GM21737 (cell line): ENCODE measurements around the gene STX3.

Experiments
- ATAC-seq: cut with Tn5 transposase; IDR thresholded peaks from one replicate; pipeline ENCODE4 v1.9.1; 2021; ENCODE audit warnings: mild to moderate bottlenecking, moderate library complexity; ENCODE audit not compliant: unreplicated experiment

STX3 gene

DNA sequence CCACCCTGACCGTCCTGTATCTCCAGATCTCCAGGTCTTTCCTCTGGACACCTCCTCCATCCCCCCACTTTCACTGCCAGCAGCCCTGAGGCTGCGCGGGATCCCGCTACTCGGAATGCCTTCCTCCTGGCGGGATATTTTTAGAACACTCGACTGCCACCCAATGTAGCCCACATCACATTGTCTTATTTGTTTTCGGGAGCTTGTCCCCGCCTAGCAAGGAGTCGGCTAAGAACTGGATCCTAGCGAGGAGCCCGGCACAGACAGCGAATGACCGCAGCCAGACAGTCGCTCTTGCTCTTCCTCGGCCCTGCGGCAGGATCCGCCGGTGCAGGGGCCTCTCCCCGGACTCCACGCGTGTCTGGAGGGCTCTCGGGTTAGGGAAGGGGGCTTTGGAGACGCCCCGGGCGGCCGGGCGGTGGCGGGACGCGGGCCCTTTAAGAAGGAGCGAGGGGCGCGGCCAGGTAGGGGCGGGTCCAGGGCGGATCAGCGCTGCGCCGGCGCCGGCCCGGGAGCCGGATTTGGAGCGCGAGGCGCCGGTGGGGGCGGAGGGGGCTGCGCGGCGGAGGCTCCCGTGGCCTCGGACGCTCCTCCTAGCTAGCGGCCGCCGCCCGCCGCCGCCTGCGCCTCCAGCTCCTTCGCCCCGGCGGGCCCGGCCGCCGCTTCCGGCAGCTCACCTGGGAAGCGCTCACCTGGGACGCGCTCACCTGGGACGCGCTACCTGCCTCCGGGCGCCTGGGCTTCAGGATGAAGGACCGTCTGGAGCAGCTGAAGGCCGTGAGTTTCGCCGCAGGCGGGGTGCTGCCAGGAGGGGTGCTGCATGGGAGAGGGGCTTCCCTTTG, at the start of gene STX3:
STX3 (plus strand) TSS at position 518 of the 842 bp plus-strand sequence; CDS start at position 748, 230 bp downstream.
- peak; percentile 54 for ATAC-seq

DNA sequence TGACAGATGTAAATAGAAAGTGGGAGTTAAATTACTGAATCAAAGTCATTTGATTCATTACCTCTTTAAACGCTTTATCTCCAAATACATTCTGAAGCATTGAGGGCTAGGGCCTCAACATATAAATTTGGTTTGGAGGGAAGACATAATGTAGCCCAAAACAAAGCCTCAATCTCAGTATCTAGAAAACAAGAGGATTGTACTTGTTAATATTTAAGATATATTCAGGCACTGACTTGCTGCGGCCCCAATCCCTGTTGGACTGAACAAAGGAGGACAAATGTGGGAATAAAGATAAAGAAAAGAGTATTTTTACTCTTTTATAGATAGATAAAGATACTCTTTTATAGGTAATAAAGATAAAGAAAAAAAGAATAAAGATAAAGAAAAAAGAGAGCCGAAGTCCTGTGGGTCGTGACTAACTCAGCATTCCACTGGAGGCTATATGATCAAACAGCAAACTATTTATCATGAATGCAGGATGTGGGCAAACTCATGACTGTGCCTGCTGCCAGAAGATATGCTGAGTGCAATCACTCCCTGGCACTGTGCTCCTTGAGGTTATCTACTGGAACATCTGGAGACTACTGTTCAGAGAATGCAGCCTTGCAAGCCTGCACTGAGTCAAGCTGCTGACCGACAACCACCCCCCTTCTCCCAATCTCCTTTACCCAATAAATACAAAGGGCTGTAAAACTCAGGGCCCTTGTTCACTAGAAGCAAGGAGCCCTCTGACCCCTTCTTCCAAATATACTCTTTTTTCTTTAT, 48.5 kb upstream of the STX3 start:
- no peak for ATAC-seq

DNA sequence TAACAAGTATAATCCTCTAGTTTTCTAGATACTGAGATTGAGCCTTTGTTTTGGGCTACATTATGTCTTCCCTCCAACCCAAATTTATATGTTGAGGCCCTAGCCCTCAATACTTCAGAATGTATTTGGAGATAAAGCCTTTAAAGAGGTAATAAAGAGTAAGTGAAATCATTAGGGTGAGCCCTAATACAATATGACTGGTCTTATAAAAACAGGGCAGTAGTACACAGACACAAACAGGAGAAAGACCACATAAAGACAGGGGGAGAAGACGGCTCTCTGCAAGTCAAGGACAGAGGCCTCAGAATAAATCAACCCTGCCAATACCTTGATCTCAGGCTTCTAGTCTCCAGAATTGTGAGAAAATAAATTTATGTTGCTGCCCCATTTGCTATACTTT, 47.8 kb upstream of the STX3 start:
- ATAC-seq, result no peak

DNA sequence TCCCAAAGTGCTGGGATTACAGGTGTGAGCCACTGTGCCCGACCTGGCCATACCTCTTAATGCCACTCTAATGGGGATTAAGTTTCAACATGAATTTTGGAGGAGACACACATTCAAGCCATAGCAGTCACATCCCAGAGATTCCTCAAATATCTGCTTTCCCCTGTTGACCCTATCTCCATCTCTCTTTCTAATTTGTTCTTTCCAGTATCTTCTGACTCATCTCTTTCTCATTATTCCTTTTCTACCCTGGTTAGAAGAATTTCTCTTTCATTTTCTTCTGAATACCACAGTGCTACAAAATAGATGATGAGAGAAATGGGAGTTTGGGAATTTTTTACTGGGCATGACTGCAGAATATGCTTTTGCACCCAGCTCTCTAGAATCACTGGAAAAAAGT, 46.6 kb upstream of the STX3 start:
- ATAC-seq, result no peak

DNA sequence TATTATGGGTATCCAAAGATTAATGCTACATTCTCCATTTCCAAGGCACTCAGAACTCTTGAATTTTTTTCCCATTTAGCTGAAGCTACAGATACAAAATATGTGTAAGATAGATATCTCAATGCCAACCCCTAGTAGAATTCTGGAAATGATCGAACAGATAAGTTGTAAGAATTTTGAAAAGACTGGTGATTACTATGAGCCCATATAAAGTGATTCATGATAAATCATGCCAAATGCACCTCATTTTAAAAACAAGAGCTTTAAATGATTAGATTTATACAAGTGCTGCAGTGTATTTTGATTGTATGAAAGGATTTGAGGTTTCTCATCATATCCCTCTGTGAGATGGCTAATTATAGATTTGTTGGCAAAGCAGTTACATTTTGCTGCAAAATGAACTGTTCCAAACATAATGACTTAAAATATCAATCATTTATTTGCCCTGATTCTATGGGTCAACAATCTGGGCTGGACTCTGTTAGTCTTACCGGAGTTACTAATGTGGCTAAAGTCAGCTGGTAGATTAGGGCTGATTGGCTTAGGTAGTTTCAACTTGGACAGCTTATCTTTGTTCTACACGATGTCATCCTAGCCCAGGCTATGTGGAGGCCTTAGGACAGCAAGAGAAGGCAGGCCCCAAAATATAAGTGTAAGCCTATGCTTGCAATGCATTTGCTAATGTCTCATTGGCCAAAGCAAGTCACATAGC, 44.9 kb upstream of the STX3 start:
- no peak for ATAC-seq

DNA sequence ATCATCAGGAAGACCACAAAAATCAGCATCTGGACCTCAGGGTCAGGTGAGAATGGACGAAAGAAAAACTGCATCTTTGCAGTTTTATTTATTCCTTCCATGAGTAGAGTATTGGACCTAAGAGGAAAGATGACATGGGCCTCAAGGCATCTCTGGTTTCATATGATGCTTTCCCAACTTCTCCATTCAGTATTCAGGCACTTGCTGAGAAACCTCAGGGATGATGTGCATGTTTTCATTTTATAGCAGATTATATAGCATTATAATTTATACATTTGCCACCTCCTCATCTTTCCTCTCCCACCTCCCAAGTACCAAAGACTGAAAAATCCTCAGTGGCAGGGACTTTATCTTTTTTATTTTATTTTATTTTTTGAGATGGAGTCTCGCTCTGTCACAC, 41.4 kb upstream of the STX3 start, which contains the start of gene OR10V1:
OR10V1 (minus strand) TSS at position 101 of the 400 bp plus-strand sequence; CDS start at position 101, 0 bp downstream.
- no peak for ATAC-seq

DNA sequence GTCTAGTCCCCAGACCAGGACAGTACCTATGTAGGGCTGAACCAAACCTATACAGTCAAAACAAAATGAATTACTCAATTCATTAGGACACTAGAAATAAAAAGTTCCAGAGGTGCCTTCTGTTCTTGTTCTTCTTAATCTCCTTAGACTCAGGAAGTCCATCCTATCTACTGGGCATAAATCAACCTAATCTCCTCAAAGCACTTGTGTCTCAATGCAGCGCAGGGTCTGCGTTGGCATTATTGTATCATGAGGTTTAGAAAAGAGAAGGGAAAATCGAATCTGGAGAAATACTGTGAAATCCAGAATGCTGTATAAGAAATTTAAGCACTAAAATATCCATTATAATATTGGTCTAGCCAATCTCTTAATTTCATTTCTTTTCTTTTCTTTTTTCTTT, 39.1 kb upstream of the STX3 start:
- ATAC-seq, result no peak

DNA sequence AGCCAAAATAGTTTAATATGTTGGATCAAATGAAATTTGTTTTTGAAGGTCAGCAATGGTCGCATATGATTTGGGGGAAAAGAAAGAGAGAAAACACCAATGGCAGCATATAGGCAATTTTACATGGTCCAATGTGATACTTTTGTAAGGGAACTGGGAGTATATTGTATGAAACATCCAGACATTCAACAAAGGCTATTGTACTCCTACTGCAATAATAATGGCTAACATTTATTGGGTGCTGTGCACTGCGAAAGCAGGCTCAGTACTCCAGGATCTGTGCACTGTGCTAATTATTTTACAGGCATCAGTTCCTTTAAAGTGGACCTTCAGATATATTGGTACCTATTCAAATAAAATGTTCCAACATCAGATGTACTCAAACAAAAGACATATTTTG, 35.6 kb upstream of the STX3 start:
- ATAC-seq, result no peak

DNA sequence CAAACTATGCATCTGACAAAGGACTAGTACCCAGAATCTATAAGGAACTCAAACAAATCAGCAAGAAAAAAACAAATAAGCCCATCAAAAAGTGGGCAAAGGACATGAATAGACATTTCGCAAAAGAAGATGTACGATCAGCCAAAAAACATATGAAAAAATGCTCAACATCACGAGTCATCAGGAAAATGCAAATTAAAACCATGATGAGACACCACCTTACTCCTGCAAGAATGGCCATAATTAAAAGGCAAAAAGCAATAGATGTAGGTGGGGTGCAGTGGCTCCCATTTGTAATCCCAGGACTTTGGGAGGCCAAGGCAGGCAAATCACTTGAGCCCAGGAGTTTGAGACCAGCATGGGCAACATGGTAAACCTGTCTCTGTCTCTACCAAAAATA, 31.1 kb upstream of the STX3 start:
- ATAC-seq, result no peak

DNA sequence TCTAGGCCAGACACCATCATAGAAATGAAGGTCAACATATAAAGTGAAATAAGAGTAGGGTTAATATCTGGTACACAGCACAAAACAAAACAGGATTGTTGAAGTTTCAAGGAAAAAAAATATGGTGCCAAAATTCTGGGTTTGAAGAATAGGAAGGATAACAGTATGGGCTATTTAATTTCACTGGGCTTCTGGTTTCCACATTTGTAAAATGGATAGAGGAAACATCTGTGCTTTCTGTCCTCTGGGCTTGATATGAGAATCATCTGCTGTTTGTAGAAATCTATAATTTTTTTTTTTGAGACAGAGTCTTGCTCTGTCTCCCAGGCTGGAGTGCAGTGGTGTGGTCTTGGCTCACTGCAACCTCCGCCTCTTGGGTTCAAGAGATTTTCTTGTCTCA, 27.8 kb upstream of the STX3 start:
- no peak for ATAC-seq

DNA sequence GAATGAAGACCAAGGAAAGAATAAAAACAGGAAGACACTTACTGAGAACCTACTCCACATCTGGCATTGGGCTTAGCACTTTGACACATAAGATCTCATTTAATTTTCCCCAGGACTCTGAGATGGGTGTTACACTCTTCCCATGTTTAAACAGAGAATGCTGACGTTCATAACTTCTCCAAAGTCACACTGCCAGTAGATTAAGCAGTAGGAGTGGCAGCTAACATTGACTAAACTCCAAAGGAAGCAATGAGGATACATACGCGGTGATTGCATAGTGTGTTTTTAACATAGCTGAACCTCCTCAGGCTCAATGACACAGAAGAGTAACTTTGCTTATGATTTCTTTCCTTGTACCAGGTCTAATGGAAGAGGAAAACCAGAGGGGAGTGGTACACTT, 27.0 kb upstream of the STX3 start:
- no peak for ATAC-seq

DNA sequence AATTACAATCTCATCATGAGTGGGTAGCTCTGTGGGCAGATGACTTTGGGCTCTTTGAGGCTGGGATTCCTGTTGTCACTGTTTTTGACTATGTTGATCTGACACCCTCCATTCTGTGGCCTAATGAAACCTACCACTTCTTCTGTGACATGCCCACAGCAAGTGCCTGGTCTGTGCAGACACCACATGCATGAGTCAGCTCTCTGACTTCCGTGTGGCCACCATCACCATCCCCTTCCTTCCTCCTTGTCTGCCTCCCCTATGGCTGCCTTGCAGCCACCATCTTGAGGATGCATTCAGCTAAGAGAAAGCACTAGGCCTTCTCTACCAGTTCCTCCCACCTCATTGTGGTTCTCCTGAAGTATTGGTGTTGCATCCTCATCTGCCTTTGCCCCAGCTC, 26.3 kb upstream of the STX3 start:
- ATAC-seq, result no peak

DNA sequence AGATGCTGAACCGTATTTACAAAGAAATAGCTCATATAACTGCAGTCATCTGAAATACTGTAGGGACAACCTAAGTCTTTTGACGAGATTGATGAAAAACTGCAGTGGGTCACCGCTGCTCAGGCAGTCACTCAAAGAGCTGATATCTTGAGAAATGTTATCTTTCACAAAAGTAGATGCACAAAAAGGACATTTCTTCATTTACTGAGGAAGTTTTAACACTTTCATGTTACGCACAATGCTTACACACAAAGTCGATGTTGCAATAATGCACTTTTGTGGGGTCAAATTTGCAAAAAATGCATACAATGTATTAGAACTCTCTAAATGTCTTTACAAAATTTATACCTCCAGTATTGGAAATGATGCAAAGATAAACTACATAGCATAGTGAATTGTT, 25.3 kb upstream of the STX3 start:
- ATAC-seq, result no peak

DNA sequence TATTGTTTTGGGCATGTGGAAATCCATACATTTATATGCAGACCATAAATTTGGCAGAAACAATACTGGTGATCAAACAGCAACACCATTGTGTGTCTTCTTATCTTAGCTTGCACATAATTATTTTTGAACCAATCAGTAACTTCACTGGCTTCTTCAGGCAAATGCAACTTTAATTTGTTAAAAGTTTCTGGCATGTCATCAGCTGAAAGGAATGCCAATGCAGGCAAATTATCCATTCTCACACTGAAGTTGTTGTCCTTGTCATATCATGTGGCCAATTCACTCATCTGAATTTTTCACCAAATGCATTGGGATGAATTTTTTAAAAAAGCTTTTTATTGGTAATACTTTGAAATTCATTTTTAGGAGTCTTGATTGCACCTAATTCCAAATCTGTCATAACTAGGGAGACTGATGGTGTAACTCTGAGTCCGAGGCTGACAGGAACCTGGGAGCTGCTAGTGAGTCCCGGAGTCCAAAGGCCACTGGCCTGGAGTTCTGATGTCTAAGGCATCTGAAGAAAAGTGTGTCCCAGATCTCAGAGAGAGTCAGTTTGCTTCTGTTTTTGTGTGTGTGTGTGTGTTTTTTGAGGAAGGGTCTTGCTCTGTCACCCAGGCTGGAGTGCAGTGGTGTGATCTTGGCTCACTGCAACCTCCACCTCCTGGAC, 24.1 kb upstream of the STX3 start:
- ATAC-seq, result no peak

DNA sequence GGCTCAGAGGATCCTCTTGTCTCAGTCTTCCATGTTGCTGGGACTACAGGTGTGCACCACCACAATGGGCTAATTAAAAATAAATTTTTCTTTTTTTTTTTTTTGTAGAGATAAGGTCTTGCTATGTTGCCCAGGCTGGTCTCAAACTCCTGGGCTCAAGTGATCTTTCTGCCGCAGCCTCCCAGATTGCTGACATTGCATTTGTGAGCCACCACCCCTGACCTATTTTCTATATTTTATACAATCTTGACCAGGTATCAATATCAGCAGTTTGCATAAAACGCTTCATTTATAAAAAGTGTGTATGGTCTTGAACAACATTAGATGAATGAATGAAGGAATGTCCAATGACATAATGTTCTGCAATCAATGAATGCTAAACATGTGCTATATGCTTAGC, 9.1 kb upstream of the STX3 start:
- ATAC-seq, result no peak

DNA sequence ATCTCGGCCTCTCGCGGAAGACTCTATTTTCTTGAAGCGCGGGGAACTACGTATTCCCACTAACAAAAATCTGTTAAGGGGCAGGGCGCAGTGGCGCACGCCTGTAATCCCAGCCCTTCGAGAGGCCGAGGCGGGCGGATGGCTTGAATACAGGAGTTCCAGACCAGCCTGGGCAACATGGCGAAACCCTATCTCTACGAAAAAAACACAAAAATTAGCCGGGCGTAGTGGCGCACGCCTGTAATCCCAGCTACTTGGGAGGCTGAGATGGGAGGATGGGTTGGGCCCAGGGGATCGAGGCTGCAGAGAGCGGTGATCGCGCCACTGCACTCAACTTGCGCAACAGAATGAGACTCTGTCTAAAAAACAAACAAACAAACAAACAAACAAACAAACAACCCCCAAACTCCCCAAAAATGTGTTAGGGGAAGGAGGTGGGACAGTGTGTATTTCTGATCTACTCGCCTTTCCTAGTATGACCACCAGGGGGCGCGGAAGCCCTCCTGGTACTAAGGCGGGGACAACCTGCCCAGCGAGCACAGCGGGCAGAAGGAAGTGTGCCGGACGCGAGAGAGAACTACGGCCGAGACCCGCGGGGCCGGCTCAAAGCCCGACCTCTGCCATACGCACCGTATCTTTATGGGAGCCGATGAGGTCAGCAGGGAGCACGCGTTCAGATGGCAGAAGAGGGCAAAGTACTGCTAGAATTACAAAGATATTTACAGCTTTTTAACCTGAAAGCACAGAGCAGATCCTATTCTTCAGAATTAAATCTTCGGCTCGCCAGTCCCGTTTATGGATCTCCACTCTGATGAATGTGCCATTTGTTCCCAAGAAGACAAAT, 1.3 kb upstream of the STX3 start:
- peak; percentile 62 for ATAC-seq

DNA sequence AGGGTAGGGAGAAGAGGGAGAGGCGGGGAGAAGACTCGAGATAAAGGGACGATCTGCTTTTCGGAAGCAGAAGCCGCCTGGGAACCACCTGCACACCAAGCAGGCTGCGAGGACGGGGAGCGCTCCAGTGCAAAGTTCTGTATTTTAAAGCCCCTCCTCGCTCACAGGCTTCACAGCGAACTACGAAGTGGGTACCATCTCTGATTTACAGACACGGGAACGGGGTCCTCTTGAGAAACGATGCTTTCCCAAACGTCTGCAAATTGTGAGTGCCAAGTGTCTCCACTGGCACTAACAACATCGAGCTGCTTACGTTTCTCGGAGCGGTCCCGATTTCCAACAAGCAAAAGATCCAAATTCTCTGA, 700 bp upstream of the STX3 start:
- no peak for ATAC-seq

DNA sequence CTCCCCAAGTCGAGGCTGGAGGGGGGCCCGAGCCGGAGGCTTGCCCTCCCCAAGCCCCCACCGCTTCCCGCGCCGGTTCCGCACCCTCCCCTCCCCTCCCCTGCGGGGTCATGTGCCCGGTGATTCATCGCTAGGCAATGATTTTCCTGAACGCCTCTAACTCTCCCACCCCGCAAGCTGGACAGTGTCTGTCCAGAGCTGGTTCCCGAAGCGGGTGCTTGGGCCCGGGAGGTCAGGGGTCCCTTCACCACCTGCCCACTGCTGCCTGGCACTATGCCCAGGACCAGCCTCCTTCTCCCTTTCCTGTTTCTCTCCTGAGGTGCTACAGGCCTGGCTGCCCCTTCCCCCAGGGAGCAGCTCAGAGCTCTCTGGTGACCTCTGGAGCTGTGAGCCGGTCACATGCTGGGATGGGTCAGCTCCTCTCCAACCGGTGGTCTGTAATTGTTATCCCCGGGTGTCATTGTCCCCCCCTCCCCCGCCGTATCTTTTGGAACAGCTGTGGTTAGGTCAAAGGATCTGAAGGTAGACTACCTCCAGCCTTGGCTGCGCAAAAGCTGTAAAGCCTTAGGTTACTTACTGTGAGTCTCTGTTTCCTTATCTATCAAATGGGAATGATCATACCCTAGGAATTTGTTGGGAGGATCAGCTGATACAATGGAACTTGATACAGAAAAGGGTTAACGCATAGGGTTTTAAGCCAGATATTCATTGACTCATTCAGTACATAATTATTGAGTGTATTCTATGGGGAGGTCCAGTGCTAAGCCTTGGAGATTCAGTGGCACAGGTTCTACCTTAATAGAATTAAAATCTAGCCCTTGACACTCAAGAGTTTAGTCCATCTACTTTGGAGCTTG, 753 bp downstream of the STX3 start:
- ATAC-seq, result peak; percentile 5

DNA sequence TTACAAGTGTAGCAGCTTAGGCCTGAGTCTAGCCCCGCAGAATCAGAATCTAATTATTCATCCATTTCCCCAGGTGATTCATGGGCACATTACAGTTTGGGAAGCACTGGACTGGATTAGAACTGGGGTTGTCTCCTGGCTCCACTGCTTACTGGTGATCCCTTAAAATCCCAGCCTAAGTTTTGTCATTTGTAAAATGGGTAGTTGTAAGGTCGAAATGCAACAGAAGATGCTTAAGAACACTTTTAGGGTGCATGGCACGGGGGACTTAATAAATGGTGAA, 1.3 kb downstream of the STX3 start:
- no peak for ATAC-seq
